ACHN (cell line): ENCODE measurements around the gene ADGRF1.

Source experiments
- DNase-seq: peaks from one replicate; pipeline ENCODE4 v3.0.0-alpha.2; 2015
- in situ Hi-C: cut with HindIII; loops from 2 replicates; pipeline ENCODE4 v1.10.0; 2017; ENCODE audit warnings: low sequenced_read_pairs, low pct_ligation_motif_present, low pct_unique_long_range_greater_than_20kb

The ADGRF1 gene

GRCh38 chr6:47032974-47033765 is 9.0 kb downstream of the ADGRF1 start:
- DNase-seq, result no peak
- in situ Hi-C loops, result no loop called here

- in situ Hi-C loops, result no loop called here
Observed at GRCh38 chr6:47031656-47032055, 10.5 kb downstream of the ADGRF1 start.

GRCh38 chr6:47029865-47030561 is 12.1 kb downstream of the ADGRF1 start:
- in situ Hi-C loops, result no loop called here
- no peak for DNase-seq

More at GRCh38 chr6:47031656-47032055, 10.5 kb downstream of the ADGRF1 start:
- DNase-seq, result no peak

GRCh38 chr6:47028835-47029360 is 13.2 kb downstream of the ADGRF1 start:
- no peak for DNase-seq
- in situ Hi-C loops, result no loop called here

- no peak for DNase-seq
- in situ Hi-C loops, result no loop called here
Observed at GRCh38 chr6:47027315-47027714, 14.8 kb downstream of the ADGRF1 start.

GRCh38 chr6:47026679-47027078 is 15.5 kb downstream of the ADGRF1 start:
- no peak for DNase-seq
- in situ Hi-C loops, result no loop called here

- in situ Hi-C loops, result no loop called here
- DNase-seq, result no peak
Observed at GRCh38 chr6:47023573-47023972, 18.6 kb downstream of the ADGRF1 start.

GRCh38 chr6:47022191-47022590 is 19.9 kb downstream of the ADGRF1 start:
- in situ Hi-C loops, result no loop called here
- no peak for DNase-seq

GRCh38 chr6:47019941-47020340 is 22.2 kb downstream of the ADGRF1 start:
- in situ Hi-C loops, result no loop called here
- no peak for DNase-seq

GRCh38 chr6:47016909-47017308 is 25.2 kb downstream of the ADGRF1 start:
- DNase-seq, result no peak
- in situ Hi-C loops, result no loop called here

- DNase-seq, result no peak
- in situ Hi-C loops, result no loop called here
Observed at GRCh38 chr6:47016261-47016660, 25.9 kb downstream of the ADGRF1 start.

GRCh38 chr6:47014401-47014800 is 27.7 kb downstream of the ADGRF1 start:
- in situ Hi-C loops, result no loop called here
- no peak for DNase-seq

GRCh38 chr6:47009583-47009982 is 32.5 kb downstream of the ADGRF1 start:
- no peak for DNase-seq
- in situ Hi-C loops, result no loop called here

- no peak for DNase-seq
- in situ Hi-C loops, result no loop called here
Observed at GRCh38 chr6:47008397-47008763, 33.8 kb downstream of the ADGRF1 start.

GRCh38 chr6:47007657-47008396 is 34.3 kb downstream of the ADGRF1 start:
- in situ Hi-C loops, result no loop called here
- no peak for DNase-seq

- in situ Hi-C loops, result no loop called here
- DNase-seq, result no peak
Observed at GRCh38 chr6:47005486-47005885, 36.6 kb downstream of the ADGRF1 start.

- no peak for DNase-seq
- in situ Hi-C loops, result no loop called here
Observed at GRCh38 chr6:47004463-47004862, 37.7 kb downstream of the ADGRF1 start.

- in situ Hi-C loops, result no loop called here
- no peak for DNase-seq
Observed at GRCh38 chr6:47000842-47001241, 41.3 kb downstream of the ADGRF1 start.

- DNase-seq, result no peak
- in situ Hi-C loops, result no loop called here
Observed at GRCh38 chr6:46998436-46999017, 43.6 kb downstream of the ADGRF1 start.
